ENCODE measurements around the gene PNPLA7. TPM values are rescaled to one million over a fixed set of nuclear protein-coding genes. Genes with fewer than 3 reads are reported as not detected.

The PNPLA7 gene
- total RNA-seq, 1 donor from 2014 or later: 0.06 TPM

- H3K4me3 ChIP-seq (ENCODE audit: low read depth, low read length): no peak overlapping the region
- DNase-seq (ENCODE audit: low read depth): no peak
- TF ChIP-seq CTCF (conservative IDR thresholded peaks at IDR 0.05; ENCODE audit: low read depth, low read length): no peak
Observed at GRCh38 chr9:137484551-137485315, 65.5 kb downstream of the PNPLA7 start.

- no peak for TF ChIP-seq CTCF (conservative IDR thresholded peaks at IDR 0.05; ENCODE audit: low read depth, low read length)
- no peak overlapping the region for H3K4me3 ChIP-seq (ENCODE audit: low read depth, low read length)
- no peak for DNase-seq (ENCODE audit: low read depth)
Observed at GRCh38 chr9:137482094-137482781, 68.0 kb downstream of the PNPLA7 start.

- no peak for DNase-seq (ENCODE audit: low read depth)
- no peak overlapping the region for H3K4me3 ChIP-seq (ENCODE audit: low read depth, low read length)
- no peak for TF ChIP-seq CTCF (conservative IDR thresholded peaks at IDR 0.05; ENCODE audit: low read depth, low read length)
Observed at GRCh38 chr9:137480686-137481683, 69.2 kb downstream of the PNPLA7 start.

GRCh38 chr9:137479892-137480685, 70.1 kb downstream of the PNPLA7 start:
- DNase-seq (ENCODE audit: low read depth): no peak
- no peak for TF ChIP-seq CTCF (conservative IDR thresholded peaks at IDR 0.05; ENCODE audit: low read depth, low read length)

GRCh38 chr9:137478962-137479861, 71.0 kb downstream of the PNPLA7 start:
- H3K4me3 ChIP-seq (ENCODE audit: low read depth, low read length): no peak overlapping the region
- DNase-seq (ENCODE audit: low read depth): no peak
- no peak for TF ChIP-seq CTCF (conservative IDR thresholded peaks at IDR 0.05; ENCODE audit: low read depth, low read length)

More at GRCh38 chr9:137479892-137480685, 70.1 kb downstream of the PNPLA7 start:
- no peak overlapping the region for H3K4me3 ChIP-seq (ENCODE audit: low read depth, low read length)

Measured in epithelial cell of proximal tubule (primary cell).